Heart left ventricle (tissue), 13 donors: ENCODE measurements around the gene PHLDB3.

ENCODE experiments used
- POLR2A ChIP-seq, 2 donors: fragments of 450-650 bp; IDR thresholded peaks; one replicate each; pipeline ENCODE4 v1.6.1; 2017; ENCODE audit warnings: antibody characterized with exemption in 2 of 2, mild to moderate bottlenecking in 2 of 2, moderate library complexity in 2 of 2
- TF ChIP-seq, protein P1 (sequence below), 12 donors: fragments of 200-600 bp; sonication (generic) in 4 of 12; IDR thresholded peaks; one replicate each; pipeline versions ENCODE4 v1.5.0 to v1.8.0; 2018 to 2022; ENCODE audit warnings: antibody characterized with exemption in 12 of 12, mild to moderate bottlenecking in 5 of 12
- donor health status: ischemic (EF 13 %, LVEDD 7.1; RV severe dilation, severe dysfunction).
- donor health status: DM: no; HTN: yes; CAD: no.
- donor health status: DM: no; HTN: no; CAD: no.
- donor health status: ischemic (EF 25% LVEDD 6.9; RV normal size, moderate dysfunction).
- donor health status: ischemic (EF 25% LVEDD 5.7; RV mildly dilated, moderate dysfunction).
- donor health status: ischemic (EF 35%, LVEDD 5.7; RV mildly dilated, moderate dysfunction).
- donor health status: nonischemic (EF 11% LVEDD 7.7; RV severe dilation, severe dysfunction).
- donor health status: DM: yes; HTN: yes; CAD: no.
- donor health status: PGD.
- donor health status: ischemic (EF 29% LVEDD 5.4; RV normal size, mild dysfunction).
- donor health status: nonischemic (EF 23%, LVEDD 6.1; RV moderate dilation, normal function).

DNA sequence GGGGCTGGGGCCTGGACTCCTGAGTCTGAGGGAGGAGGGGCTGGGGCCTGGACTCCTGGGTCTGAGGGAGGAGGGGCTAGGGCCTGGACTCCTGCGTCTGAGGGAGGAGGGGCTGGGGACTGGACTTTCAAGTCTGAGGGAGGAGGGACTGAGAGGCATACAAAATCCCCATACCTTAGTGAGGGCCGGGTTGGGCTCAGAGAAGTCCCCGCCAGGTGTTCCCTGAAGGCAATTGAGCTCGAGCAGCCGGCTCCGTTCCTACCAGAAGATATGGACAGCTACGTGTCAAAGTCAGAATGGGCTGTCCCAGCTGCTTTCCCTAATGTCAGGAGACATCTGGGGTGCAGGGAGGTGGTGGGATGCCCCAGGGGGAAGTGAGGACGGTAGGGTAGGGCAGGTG, 9.5 kb downstream of the PHLDB3 start:
- TF ChIP-seq, protein P1, sequence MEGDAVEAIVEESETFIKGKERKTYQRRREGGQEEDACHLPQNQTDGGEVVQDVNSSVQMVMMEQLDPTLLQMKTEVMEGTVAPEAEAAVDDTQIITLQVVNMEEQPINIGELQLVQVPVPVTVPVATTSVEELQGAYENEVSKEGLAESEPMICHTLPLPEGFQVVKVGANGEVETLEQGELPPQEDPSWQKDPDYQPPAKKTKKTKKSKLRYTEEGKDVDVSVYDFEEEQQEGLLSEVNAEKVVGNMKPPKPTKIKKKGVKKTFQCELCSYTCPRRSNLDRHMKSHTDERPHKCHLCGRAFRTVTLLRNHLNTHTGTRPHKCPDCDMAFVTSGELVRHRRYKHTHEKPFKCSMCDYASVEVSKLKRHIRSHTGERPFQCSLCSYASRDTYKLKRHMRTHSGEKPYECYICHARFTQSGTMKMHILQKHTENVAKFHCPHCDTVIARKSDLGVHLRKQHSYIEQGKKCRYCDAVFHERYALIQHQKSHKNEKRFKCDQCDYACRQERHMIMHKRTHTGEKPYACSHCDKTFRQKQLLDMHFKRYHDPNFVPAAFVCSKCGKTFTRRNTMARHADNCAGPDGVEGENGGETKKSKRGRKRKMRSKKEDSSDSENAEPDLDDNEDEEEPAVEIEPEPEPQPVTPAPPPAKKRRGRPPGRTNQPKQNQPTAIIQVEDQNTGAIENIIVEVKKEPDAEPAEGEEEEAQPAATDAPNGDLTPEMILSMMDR (IDR thresholded peaks at IDR 0.05), result no peak
- TF ChIP-seq POLR2A (IDR thresholded peaks at IDR 0.05), result no peak
